GM18499 (cell line): ENCODE measurements around the gene ZBTB4.

Source experiments
- ATAC-seq: cut with Tn5 transposase; IDR thresholded peaks from one replicate; pipeline ENCODE4 v1.9.1; 2021; ENCODE audit warnings: moderate number of reproducible peaks; ENCODE audit not compliant: insufficient read depth, unreplicated experiment

ZBTB4 gene

GRCh38 chr17:7443499-7444485 is 35.6 kb downstream of the ZBTB4 start:
- ATAC-seq, result no peak

DNA sequence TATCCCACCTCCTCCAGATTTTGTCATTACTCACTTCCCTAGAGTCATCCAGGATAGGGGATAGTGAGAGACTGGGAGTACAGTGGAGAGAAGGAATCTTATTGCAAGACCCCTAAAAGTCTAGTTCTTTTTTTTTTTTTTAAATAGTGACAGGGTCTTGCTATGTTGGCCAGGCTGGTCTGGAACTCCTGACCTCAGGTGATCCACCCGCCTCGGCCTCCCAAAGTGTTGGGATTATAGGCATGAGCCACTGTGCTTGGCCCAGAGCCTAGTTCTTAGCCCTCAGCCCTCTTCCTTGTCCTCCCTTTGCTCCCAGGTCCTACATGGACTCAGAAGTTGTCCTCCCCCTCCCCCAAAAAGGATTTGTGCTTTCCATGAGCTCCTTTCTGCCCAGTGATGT is 37.3 kb downstream of the ZBTB4 start:
- ATAC-seq, result no peak

DNA sequence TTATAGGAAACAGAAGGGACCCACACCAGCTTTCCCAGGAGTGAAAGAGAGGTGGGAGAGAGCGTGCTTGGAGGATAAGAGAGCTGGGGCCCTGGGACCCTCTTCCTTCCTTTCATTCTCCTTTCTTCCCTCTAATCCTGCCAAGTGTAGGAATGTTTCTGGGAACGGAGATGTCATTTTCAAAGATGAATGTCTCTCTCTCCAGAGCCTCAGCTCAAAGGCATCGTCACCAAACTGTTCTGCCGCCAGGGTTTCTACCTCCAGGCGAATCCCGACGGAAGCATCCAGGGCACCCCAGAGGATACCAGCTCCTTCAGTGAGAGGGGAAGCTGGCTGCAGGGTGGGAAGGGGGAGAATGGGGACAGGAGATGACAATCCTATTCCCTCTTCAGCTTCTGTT is 38.2 kb downstream of the ZBTB4 start:
- ATAC-seq, result no peak

DNA sequence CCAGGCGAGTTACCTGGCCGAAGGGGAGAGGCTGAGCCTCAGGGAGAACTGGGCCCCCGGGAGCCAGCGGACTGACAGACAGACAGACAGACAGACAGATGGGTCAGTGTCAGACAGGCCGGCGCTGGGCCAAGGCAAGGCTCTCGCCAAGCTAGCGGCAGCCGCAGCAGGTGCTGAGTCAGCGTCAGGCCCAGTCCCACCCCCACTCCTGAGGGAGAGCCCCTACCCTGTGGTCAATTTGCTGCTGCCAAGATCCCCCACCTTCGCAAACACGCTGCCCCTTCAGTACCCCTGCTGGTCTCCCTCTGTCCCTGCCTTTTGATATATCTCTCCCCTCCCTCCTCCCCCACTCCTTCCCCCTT is 38.6 kb downstream of the ZBTB4 start:
- no peak for ATAC-seq

DNA sequence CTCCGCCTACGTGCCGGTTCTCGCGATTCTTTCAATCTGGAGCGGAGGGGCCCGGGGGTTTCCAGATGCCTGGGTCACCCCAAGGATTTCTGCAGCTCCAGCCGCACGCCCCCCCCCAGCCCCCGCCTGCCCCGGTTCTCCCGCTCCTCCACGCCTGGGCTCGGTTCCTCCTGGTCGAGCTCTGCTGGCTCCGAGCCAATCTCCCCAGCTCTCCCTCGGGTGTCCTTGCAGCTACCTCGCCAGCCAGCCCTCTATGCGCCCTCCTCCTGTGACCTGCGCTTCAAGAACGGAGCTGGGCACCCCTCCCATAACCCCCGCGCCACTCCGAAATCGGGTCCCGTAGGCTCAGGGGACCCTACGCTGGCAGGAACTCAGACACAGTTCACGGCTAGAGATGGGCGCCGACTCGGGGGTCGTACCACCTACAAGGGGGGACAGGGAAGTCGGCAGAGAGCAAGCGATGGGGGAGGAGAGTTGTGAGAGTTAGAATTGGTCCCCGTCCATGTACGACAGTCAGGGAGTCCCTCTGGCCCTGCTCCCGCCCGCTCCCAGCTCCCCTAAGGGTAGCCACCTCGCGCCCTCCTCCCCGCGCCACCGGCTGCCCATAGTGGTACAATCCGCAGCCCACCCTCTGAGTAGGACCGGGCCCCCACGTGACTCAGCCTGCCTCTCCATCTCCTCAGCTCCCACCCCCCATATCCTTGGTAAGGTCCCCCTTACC is 39.2 kb downstream of the ZBTB4 start:
- ATAC-seq, result no peak

DNA sequence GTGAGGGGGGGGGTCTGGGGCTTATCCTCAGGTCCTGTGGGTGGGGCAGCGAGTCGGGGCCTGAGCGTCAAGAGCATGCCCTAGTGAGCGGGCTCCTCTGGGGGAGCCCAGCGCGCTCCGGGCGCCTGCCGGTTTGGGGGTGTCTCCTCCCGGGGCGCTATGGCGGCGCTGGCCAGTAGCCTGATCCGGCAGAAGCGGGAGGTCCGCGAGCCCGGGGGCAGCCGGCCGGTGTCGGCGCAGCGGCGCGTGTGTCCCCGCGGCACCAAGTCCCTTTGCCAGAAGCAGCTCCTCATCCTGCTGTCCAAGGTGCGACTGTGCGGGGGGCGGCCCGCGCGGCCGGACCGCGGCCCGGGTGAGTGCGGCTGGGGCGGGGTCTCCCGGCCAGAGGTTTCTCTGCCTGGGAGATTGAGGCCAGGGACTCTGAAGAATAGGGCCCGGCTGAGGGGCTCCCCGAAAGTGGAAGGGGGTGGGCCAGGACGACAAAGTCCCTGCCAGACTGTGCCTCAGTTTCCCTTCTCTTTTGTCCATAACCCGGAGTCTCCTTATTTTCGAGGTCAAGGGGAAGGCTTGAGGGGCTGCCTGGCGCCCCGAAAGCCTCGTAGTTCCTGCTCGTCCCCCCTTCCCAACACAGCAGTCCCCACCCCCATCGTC is 39.8 kb downstream of the ZBTB4 start, which contains the start of gene FGF11:
Gene FGF11 (plus strand): TSS at position 51 of the 651 bp plus-strand sequence. CDS start 109 bp downstream, at position 160.
- ATAC-seq, result no peak

GRCh38 chr17:7438656-7439460 is 40.6 kb downstream of the ZBTB4 start:
- no peak for ATAC-seq

DNA sequence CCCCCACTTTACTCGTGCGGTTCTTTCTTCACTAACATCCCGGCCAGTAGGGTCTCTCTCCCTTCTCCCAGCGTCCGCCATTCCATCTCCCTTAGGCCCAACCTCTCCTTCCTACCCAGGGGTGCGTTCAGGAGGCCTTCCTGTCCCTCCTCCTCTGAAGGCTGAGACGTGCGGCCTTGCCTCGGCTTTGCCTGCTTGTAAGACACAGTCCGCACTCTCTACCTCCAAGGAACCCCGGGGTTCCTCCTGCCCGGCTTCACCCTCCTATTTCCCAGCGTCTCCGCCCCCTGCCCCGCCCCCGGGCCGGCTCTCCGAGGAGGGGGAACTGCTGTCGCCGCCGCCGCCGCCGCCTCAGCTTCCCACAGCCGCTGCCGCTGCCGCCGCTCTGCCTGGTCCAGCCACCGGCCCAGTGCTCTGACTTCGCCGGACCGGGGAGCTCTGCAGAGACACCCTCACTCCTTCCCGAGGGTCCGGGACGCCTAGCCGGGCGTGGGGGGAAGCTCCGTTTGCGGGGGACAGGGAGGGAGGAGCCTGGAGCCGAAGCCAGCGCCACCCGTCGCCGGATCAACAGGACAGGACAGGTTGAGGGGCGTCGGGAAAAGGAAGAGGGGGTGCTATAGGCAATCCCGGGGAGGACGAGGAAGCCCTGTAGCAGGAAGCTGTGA is 41.3 kb downstream of the ZBTB4 start:
- ATAC-seq, result no peak

- ATAC-seq, result no peak
Observed at GRCh38 chr17:7437369-7437863, 42.0 kb downstream of the ZBTB4 start.

- ATAC-seq, result no peak
Observed at GRCh38 chr17:7436556-7437368, 42.7 kb downstream of the ZBTB4 start.

- ATAC-seq, result no peak
Observed at GRCh38 chr17:7435676-7436555, 43.5 kb downstream of the ZBTB4 start.

DNA sequence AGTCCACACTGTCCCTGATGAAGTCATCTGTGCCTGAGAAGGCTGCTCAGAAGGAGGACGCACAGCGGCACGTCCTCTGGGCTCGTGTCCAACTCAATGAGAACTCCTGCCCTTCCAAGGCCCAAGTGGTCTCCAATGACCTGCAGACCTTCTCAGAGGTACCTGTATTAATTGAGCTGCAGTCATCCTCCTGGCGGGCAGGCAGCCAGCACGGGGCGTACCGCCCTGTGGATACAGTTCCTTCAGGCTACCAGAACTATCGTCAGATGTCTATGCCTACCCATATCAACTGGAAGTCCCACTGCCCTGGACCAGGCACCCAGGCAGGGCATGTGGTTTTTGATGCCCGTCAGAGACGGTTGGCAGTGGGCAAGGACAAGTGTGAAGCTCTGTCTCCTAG is 47.1 kb downstream of the ZBTB4 start:
- no peak for ATAC-seq

GRCh38 chr17:7431231-7431630 is 48.2 kb downstream of the ZBTB4 start:
- ATAC-seq, result no peak

GRCh38 chr17:7429722-7430121 is 49.7 kb downstream of the ZBTB4 start:
- no peak for ATAC-seq

- ATAC-seq, result no peak
Observed at GRCh38 chr17:7428557-7428956, 50.9 kb downstream of the ZBTB4 start, which contains the start of gene SPEM3. TSS of gene SPEM3 (plus strand) at chr17:7428857. CDS start at chr17:7428903, 46 bp downstream.

DNA sequence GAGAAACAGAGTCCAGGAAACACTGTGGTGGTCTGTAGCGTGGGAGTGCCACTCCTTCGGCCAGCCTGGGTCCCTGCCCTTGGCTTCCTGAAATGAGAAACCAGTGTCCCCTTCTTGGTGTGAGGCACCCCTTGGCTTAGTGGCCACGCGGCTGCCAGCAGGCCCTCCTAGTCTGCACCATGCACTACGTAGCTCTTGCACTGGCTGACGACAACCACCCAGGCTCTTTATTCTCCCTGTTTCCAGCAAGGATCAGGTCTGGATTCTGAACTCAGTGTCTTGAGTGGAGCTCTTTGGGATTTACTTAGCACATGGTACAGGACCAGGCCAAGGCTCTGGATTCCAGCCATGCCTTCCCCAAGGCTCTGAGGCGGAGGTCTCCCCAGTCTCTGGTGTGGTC is 51.9 kb downstream of the ZBTB4 start:
- ATAC-seq, result no peak

- no peak for ATAC-seq
Observed at GRCh38 chr17:7426896-7427489, 52.4 kb downstream of the ZBTB4 start.
